HCT116 (cell line): ENCODE data around the gene TES. TPM values are rescaled to one million over a fixed set of nuclear protein-coding genes. Genes with fewer than 3 reads are reported as not detected.

Source experiments
- ATAC-seq: fragments of 200-7000 bp; cut with Tn5 transposase; 2 replicates; pipeline ENCODE4 v1.9.1; 2020; ENCODE audit warnings: mild to moderate bottlenecking, moderate library complexity
- BruUV-seq: library from RNA; stranded (reverse); fragments of 400-500 nt; replicated peaks from 2 replicates; lab custom pipeline; 2021; lab: Mats Ljungman, UMichigan
- CTCF ChIA-PET: fragments of 300-600 bp; sonication (Branson Sonifier 250); formaldehyde crosslinking; loops from one replicate; lab custom pipeline; 2021; ENCODE audit warnings: antibody characterized with exemption; lab: Charles Lee
- POLR2A ChIA-PET: fragments of 300-600, 350-600 bp; sonication (Branson Sonifier 250); formaldehyde crosslinking; loops from one replicate; lab custom pipeline; 2021; ENCODE audit warnings: antibody characterized with exemption; lab: Charles Lee
- RAD21 ChIA-PET, 2 experiments: fragments of 300-600 bp; sonication (Branson Sonifier 250); formaldehyde crosslinking; loops; one replicate each; lab custom pipeline; 2023; ENCODE audit warnings: low total read pairs in 2 of 2; ENCODE audit not compliant: uncharacterized antibody in 2 of 2, unreplicated experiment in 2 of 2, low non-redundant PET in 1 of 2; lab: Charles Lee
- DNase-seq: peaks from one replicate; pipeline ENCODE4 v3.0.0-alpha.2; 2010; ENCODE audit warnings: low read depth, low spot score
- H2AFZ ChIP-seq: fragments of 200-600 bp; shearing (Covaris generic), sonication (generic); 2 replicates; pipeline ENCODE4 v1.6.1; 2017; ENCODE audit warnings: low read depth, mixed run types, mixed read lengths, antibody characterized with exemption, low read length; ENCODE audit not compliant: poor library complexity, severe bottlenecking
- H3K27ac ChIP-seq: 2 replicates; pipeline ENCODE4 v1.5.1; 2012; ENCODE audit warnings: low read depth, low read length
- H3K27me3 ChIP-seq: fragments of 200-600 bp; sonication (generic); 2 replicates; pipeline ENCODE4 v1.6.1; 2016; ENCODE audit warnings: mixed run types, low read length, mixed read lengths; ENCODE audit not compliant: insufficient read depth
- H3K36me3 ChIP-seq, 2 experiments: fragments of 200-500 bp in 1 of 2; fragments of 200-600 bp in 1 of 2; sonication (Bioruptor generic) in 1 of 2; sonication (generic) in 1 of 2; 2 replicates each; pipeline versions ENCODE4 v1.5.1 to v1.6.1; 2014 to 2016; ENCODE audit warnings: low read length in 2 of 2, inconsistent platforms in 1 of 2, mixed read lengths in 1 of 2, mixed run types in 1 of 2; ENCODE audit not compliant: insufficient read depth in 2 of 2, control insufficient read depth in 1 of 2
- H3K4me1 ChIP-seq, 2 experiments: fragments of 200-600 bp in 1 of 2; sonication (generic) in 1 of 2; 2 replicates each; pipeline versions ENCODE4 v1.5.1 to v1.6.1; 2012 to 2017; ENCODE audit warnings: low read length in 2 of 2, inconsistent platforms in 1 of 2, mild to moderate bottlenecking in 1 of 2, mixed read lengths in 1 of 2, mixed run types in 1 of 2, moderate library complexity in 1 of 2; ENCODE audit not compliant: insufficient read depth in 2 of 2, control insufficient read depth in 1 of 2
- H3K4me2 ChIP-seq: fragments of 200-600 bp; sonication (generic); 2 replicates; pipeline ENCODE4 v1.6.1; 2017; ENCODE audit warnings: mixed run types, low read length, mixed read lengths
- H3K4me3 ChIP-seq, 2 experiments: fragments of 200-600 bp in 1 of 2; sonication (generic) in 1 of 2; replicated peaks in 1 of 2; 2 replicates each; pipeline ENCODE4 v1.5.1; 2011 to 2016; ENCODE audit warnings: low read length in 2 of 2, control low read depth in 1 of 2, low read depth in 1 of 2, mild to moderate bottlenecking in 1 of 2, mixed read lengths in 1 of 2, mixed run types in 1 of 2
- H3K79me2 ChIP-seq: fragments of 200-600 bp; sonication (generic); 2 replicates; pipeline ENCODE4 v1.6.1; 2017; ENCODE audit warnings: mild to moderate bottlenecking, mixed run types, low read length, moderate library complexity, mixed read lengths; ENCODE audit not compliant: insufficient read depth
- H3K9ac ChIP-seq: fragments of 200-600 bp; sonication (generic); 2 replicates; pipeline ENCODE4 v1.6.1; 2016; ENCODE audit warnings: low read length, mixed read lengths
- H3K9me2 ChIP-seq: fragments of 200-600 bp; sonication (generic), shearing (Covaris generic); 2 replicates; pipeline ENCODE4 v1.6.1; 2017; ENCODE audit warnings: mixed run types, mild to moderate bottlenecking, moderate library complexity; ENCODE audit not compliant: insufficient read depth
- H3K9me3 ChIP-seq, 2 experiments: fragments of 200-500 bp in 1 of 2; fragments of 200-600 bp in 1 of 2; sonication (Bioruptor generic) in 1 of 2; sonication (generic) in 1 of 2; 2 replicates each; pipeline ENCODE4 v1.6.1; 2014 to 2017; ENCODE audit warnings: low read length in 2 of 2, mixed read lengths in 2 of 2, inconsistent platforms in 1 of 2, low read depth in 1 of 2, mild to moderate bottlenecking in 1 of 2, mixed run types in 1 of 2, moderate library complexity in 1 of 2; ENCODE audit not compliant: control insufficient read depth in 1 of 2, insufficient read depth in 1 of 2
- H4K20me1 ChIP-seq: fragments of 200-600 bp; sonication (generic), shearing (Covaris generic); 2 replicates; pipeline ENCODE4 v1.6.1; 2017; ENCODE audit warnings: mixed run types, mild to moderate bottlenecking, moderate library complexity; ENCODE audit not compliant: insufficient read depth
- CBX3 ChIP-seq: IDR thresholded peaks from 2 replicates; pipeline ENCODE4 v1.6.1; 2012; ENCODE audit warnings: low read depth
- CEBPB ChIP-seq: IDR thresholded peaks from 2 replicates; pipeline ENCODE4 v1.6.1; 2012; ENCODE audit warnings: low read depth
- EGR1 ChIP-seq: IDR thresholded peaks from 2 replicates; pipeline ENCODE4 v1.6.1; 2012; ENCODE audit warnings: low read depth
- EZH2 ChIP-seq: fragments of 200-600 bp; sonication (generic); IDR thresholded peaks from 2 replicates; pipeline ENCODE4 v1.6.1; 2017; ENCODE audit warnings: antibody characterized with exemption, mixed run types
- MAX ChIP-seq: IDR thresholded peaks from 2 replicates; pipeline ENCODE4 v1.6.1; 2012
- POLR2A ChIP-seq: IDR thresholded peaks from 2 replicates; pipeline ENCODE4 v1.7.0; 2011; ENCODE audit warnings: borderline replicate concordance; ENCODE audit not compliant: insufficient read depth, insufficient read length; ENCODE audit errors: extremely low read depth
- RAD21 ChIP-seq: IDR thresholded peaks from 2 replicates; pipeline ENCODE4 v1.6.1; 2012; ENCODE audit warnings: low read depth, mild to moderate bottlenecking
- REST ChIP-seq: IDR thresholded peaks from 2 replicates; pipeline ENCODE4 v1.6.1; 2012; ENCODE audit warnings: low read depth
- SIN3A ChIP-seq: IDR thresholded peaks from 2 replicates; pipeline ENCODE4 v1.6.1; 2012; ENCODE audit warnings: low read depth
- SRF ChIP-seq: IDR thresholded peaks from 2 replicates; pipeline ENCODE4 v1.6.1; 2012; ENCODE audit warnings: low read depth
- TCF7L2 ChIP-seq: IDR thresholded peaks from 2 replicates; pipeline ENCODE4 v1.7.0; 2011; ENCODE audit warnings: borderline replicate concordance, inconsistent platforms; ENCODE audit not compliant: insufficient read depth, insufficient read length; ENCODE audit errors: extremely low read depth
- intact Hi-C: fragments of 100-400 bp; cut with micrococcal nuclease; formaldehyde crosslinking; loops from 2 replicates; pipeline ENCODE4 v1.10.0; 2022
- total RNA-seq: library from RNA; stranded (reverse); gene quantifications from one replicate; pipeline ENCODE4 v1.2.1, GENCODE V29; 2021; ENCODE audit not compliant: unreplicated experiment

The TES gene
- total RNA-seq, 1 experiment from 2014 or later, result 129 TPM

GRCh38 chr7:116271963-116272886 lies 61.9 kb downstream of the TES start (continued):
- no peak for TF ChIP-seq EZH2

- H3K36me3 ChIP-seq, result no peaks in the 10 kb centered on the region
- H3K79me2 ChIP-seq, result no peaks in the 10 kb centered on the region
- no peaks in the 10 kb centered on the region for H3K9me3 ChIP-seq
- H3K9ac ChIP-seq, result no peak overlapping the region
- H3K4me2 ChIP-seq, result peak overlapping the region; percentile 22
- H3K4me3 ChIP-seq, result no peak overlapping the region
- H3K4me1 ChIP-seq, result peaks cover 35 to 60% of the 10 kb centered on the region in 2 experiments
- no peaks in the 10 kb centered on the region for H4K20me1 ChIP-seq
- peak overlapping the region; percentile 89; the same call in 1 of the 2 replicates for H3K27ac ChIP-seq
- DNase-seq, result no peak
- ChIA-PET CTCF (no interaction called here), POLR2A (no interaction called here)
- TF ChIP-seq TCF7L2 (no peak), CBX3 (no peak), EGR1 (no peak), CEBPB (no peak), SIN3A (no peak)
- TF ChIP-seq, all 23 proteins: peak for 0
- Histone ChIP-seq H3K27me3 (no peaks in the 10 kb centered on the region), H2AFZ (peak overlapping the region; percentile 42), H3K9me2 (no peaks in the 10 kb centered on the region)
- no TSS peak for BruUV-seq
- no peak for ATAC-seq
- RAD21 ChIA-PET, result no interaction called here
- intact Hi-C loops, result no loop called here
Observed at GRCh38 chr7:116273283-116273917, 63.1 kb downstream of the TES start.

- no peaks in the 10 kb centered on the region for H3K9me2 ChIP-seq
- H3K4me3 ChIP-seq, result no peak overlapping the region
- no peak for TF ChIP-seq SRF
- no peak for TF ChIP-seq POLR2A
- TF ChIP-seq REST, result no peak
- no peak for TF ChIP-seq MAX
- TF ChIP-seq RAD21, result no peak
- TF ChIP-seq CEBPB, result no peak
- no peak for TF ChIP-seq SIN3A
- peak overlapping the region; percentile 89; the same call in 1 of the 2 replicates for H3K27ac ChIP-seq
- no peaks in the 10 kb centered on the region for H3K27me3 ChIP-seq
- H3K4me2 ChIP-seq, result peak overlapping the region; percentile 22
- no peaks in the 10 kb centered on the region for H4K20me1 ChIP-seq
- RAD21 ChIA-PET, result no interaction called here
- ATAC-seq (no peak), DNase-seq (no peak)
- no peaks in the 10 kb centered on the region for H3K9me3 ChIP-seq
- intact Hi-C loops, result no loop called here
- H3K9ac ChIP-seq, result no peak overlapping the region
- H3K36me3 ChIP-seq, result no peaks in the 10 kb centered on the region
- no peaks in the 10 kb centered on the region for H3K79me2 ChIP-seq
- peaks cover 35 to 56% of the 10 kb centered on the region in 2 experiments for H3K4me1 ChIP-seq
- CTCF ChIA-PET, result no interaction called here
- no TSS peak for BruUV-seq
- H2AFZ ChIP-seq, result no peak overlapping the region
- POLR2A ChIA-PET, result no interaction called here
Observed at GRCh38 chr7:116273918-116274301, 63.6 kb downstream of the TES start.
